SK-N-SH (cell line): ENCODE measurements around the gene RANBP9.

Experiments
- EZH2phosphoT487 ChIP-seq: fragments of 200-600 bp; sonication (generic); IDR thresholded peaks from 2 replicates; pipeline ENCODE4 v1.6.1; 2017; ENCODE audit warnings: low read depth, mixed run types, mild to moderate bottlenecking, antibody characterized with exemption, moderate library complexity, borderline replicate concordance
- FOSL2 ChIP-seq: IDR thresholded peaks from 2 replicates; pipeline ENCODE4 v1.4.0; 2012; ENCODE audit warnings: low read depth, mild to moderate bottlenecking, moderate library complexity, borderline replicate concordance
- FOXJ3 ChIP-seq: sonication (generic); formaldehyde crosslinking; IDR thresholded peaks from 2 replicates; pipeline ENCODE4 v1.5.1; 2020; ENCODE audit warnings: mild to moderate bottlenecking, missing genetic modification reagents
- FOXM1 ChIP-seq: IDR thresholded peaks from 2 replicates; pipeline ENCODE4 v1.4.0; 2012; ENCODE audit warnings: low read depth, mild to moderate bottlenecking
- MEF2A ChIP-seq: IDR thresholded peaks from 2 replicates; pipeline ENCODE4 v1.4.0; 2012; ENCODE audit warnings: low read depth, borderline replicate concordance
- MXI1 ChIP-seq: IDR thresholded peaks from 2 replicates; pipeline ENCODE4 v1.6.1; 2012; ENCODE audit warnings: mild to moderate bottlenecking, low read depth, low read length, improper control_type of control experiment
- NRF1 ChIP-seq: IDR thresholded peaks from 2 replicates; pipeline ENCODE4 v1.6.1; 2012; ENCODE audit warnings: low read depth, mild to moderate bottlenecking, low read length
- POLR2AphosphoS5 ChIP-seq: IDR thresholded peaks from 2 replicates; pipeline ENCODE4 v1.6.1; 2012; ENCODE audit warnings: low read depth, low read length
- RAD21 ChIP-seq: IDR thresholded peaks from 2 replicates; pipeline ENCODE4 v1.6.1; 2012; ENCODE audit warnings: mild to moderate bottlenecking, low read length
- RFX5 ChIP-seq: IDR thresholded peaks from 2 replicates; pipeline ENCODE4 v1.6.1; 2012; ENCODE audit warnings: mild to moderate bottlenecking, improper control_type of control experiment, low read length
- TEAD4 ChIP-seq: IDR thresholded peaks from 2 replicates; pipeline ENCODE4 v1.4.0; 2012; ENCODE audit warnings: mild to moderate bottlenecking, borderline replicate concordance; ENCODE audit not compliant: insufficient read depth
- TF ChIP-seq, protein P1 (sequence below): fragments of 200-600 bp; sonication (generic); IDR thresholded peaks from 2 replicates; pipeline ENCODE4 v1.6.1; 2017; ENCODE audit warnings: antibody characterized with exemption, mild to moderate bottlenecking, moderate library complexity
- TF ChIP-seq, protein P2 (sequence below): fragments of 150-350 bp; IDR thresholded peaks from 2 replicates; pipeline ENCODE4 v1.6.1; 2017; ENCODE audit warnings: antibody characterized with exemption, low read length, low read depth, borderline replicate concordance
- TF ChIP-seq, protein P3 (sequence below): IDR thresholded peaks from 2 replicates; pipeline ENCODE4 v1.6.1; 2012; ENCODE audit warnings: mild to moderate bottlenecking, low read depth, low read length, moderate library complexity

DNA sequence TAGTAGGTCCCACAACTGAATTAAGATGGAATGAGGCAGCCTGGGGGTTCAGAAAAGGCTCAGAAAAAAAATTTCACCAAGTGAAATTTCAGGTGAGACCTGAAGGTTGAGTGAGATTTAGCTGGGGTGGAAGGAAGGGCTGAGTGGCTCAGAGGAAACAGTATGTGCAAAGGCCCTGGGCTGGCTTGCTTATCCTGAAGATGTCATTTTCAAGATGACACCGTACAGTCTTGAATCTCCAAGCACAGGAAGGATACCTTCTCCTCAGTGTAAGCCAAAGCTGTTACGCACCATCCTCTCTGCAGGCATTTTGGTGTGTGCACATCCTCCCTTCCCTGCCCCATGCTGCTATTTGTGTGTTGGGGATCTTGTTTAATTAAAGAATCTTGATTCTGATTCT, 43.0 kb upstream of the RANBP9 start:
- TF ChIP-seq, protein P1, sequence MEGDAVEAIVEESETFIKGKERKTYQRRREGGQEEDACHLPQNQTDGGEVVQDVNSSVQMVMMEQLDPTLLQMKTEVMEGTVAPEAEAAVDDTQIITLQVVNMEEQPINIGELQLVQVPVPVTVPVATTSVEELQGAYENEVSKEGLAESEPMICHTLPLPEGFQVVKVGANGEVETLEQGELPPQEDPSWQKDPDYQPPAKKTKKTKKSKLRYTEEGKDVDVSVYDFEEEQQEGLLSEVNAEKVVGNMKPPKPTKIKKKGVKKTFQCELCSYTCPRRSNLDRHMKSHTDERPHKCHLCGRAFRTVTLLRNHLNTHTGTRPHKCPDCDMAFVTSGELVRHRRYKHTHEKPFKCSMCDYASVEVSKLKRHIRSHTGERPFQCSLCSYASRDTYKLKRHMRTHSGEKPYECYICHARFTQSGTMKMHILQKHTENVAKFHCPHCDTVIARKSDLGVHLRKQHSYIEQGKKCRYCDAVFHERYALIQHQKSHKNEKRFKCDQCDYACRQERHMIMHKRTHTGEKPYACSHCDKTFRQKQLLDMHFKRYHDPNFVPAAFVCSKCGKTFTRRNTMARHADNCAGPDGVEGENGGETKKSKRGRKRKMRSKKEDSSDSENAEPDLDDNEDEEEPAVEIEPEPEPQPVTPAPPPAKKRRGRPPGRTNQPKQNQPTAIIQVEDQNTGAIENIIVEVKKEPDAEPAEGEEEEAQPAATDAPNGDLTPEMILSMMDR: no peak
- TF ChIP-seq MXI1: no peak
- TF ChIP-seq TEAD4: no peak
- TF ChIP-seq MEF2A: no peak
- TF ChIP-seq, protein P2, sequence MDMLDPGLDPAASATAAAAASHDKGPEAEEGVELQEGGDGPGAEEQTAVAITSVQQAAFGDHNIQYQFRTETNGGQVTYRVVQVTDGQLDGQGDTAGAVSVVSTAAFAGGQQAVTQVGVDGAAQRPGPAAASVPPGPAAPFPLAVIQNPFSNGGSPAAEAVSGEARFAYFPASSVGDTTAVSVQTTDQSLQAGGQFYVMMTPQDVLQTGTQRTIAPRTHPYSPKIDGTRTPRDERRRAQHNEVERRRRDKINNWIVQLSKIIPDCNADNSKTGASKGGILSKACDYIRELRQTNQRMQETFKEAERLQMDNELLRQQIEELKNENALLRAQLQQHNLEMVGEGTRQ: no peak
- TF ChIP-seq FOSL2: no peak
- no peak for TF ChIP-seq POLR2AphosphoS5
- TF ChIP-seq, protein P3, sequence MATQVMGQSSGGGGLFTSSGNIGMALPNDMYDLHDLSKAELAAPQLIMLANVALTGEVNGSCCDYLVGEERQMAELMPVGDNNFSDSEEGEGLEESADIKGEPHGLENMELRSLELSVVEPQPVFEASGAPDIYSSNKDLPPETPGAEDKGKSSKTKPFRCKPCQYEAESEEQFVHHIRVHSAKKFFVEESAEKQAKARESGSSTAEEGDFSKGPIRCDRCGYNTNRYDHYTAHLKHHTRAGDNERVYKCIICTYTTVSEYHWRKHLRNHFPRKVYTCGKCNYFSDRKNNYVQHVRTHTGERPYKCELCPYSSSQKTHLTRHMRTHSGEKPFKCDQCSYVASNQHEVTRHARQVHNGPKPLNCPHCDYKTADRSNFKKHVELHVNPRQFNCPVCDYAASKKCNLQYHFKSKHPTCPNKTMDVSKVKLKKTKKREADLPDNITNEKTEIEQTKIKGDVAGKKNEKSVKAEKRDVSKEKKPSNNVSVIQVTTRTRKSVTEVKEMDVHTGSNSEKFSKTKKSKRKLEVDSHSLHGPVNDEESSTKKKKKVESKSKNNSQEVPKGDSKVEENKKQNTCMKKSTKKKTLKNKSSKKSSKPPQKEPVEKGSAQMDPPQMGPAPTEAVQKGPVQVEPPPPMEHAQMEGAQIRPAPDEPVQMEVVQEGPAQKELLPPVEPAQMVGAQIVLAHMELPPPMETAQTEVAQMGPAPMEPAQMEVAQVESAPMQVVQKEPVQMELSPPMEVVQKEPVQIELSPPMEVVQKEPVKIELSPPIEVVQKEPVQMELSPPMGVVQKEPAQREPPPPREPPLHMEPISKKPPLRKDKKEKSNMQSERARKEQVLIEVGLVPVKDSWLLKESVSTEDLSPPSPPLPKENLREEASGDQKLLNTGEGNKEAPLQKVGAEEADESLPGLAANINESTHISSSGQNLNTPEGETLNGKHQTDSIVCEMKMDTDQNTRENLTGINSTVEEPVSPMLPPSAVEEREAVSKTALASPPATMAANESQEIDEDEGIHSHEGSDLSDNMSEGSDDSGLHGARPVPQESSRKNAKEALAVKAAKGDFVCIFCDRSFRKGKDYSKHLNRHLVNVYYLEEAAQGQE: no peak
- TF ChIP-seq FOXM1: no peak
- no peak for TF ChIP-seq NRF1
- TF ChIP-seq RAD21: no peak
- TF ChIP-seq FOXJ3 (CRISPR knock-in tag): no peak
- no peak for TF ChIP-seq RFX5
- TF ChIP-seq EZH2phosphoT487: no peak
